Measurements from ENCODE around the gene SCYGR7. TPM values are rescaled to one million over a fixed set of nuclear protein-coding genes. Genes with fewer than 3 reads are reported as not detected.
A peak's percentile ranks its signal among the peaks of the same experiment; 100 is the strongest.

The SCYGR7 gene
- total and polyA plus RNA-seq, 2 donors (not counting 1 experiment from before 2014, with no cell fraction given), result not detected

DNA sequence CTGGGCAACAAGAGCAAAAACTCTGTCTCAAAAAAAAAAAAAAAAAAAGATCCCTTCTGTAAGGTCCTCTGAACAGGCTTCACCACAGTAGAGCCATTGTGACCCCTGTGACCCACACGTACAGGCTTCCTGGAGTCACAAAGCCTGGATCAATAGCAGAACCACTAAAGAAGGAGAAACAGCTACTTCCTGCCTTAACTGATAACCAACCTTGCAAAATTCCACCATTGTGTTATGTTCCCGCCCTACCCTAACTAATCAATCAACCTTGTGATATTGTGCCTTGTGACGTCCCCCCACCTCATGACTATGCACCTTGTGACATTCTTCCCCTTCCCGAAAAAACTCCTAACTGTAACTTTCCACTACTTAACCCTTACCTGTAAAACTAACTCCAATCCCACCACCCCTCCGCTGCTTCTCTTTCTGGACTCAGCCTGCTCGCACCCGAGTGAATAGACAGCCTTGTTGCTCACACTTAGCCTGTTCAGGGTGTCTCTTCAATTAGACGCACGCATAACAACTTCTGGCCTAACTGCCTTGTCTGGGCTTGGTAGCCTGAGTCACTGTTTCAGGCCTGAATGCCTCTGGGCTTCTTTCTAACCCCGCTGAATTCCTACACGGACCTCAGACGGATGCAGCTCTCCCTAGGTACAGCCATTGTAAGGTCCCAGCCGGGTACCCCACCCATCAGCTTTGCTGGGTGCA is 31.4 kb downstream of the SCYGR7 start:
- H3K4me2 ChIP-seq (ENCODE audit: extremely low read depth, insufficient read depth, low read length), result no peak overlapping the region
- no peak overlapping the region for H2AFZ ChIP-seq (ENCODE audit: low read length)
- H3K27ac ChIP-seq (ENCODE audit: insufficient read depth, low read length), result no peak overlapping the region
- peak in 1 of 2 donors; percentile 56 for DNase-seq (ENCODE audit: low read depth in 2 of 2)
- H4K20me1 ChIP-seq (ENCODE audit: control insufficient read depth, extremely low read depth, insufficient read depth, low read length), result no peaks in the 10 kb centered on the region
- no peak overlapping the region for H3K4me3 ChIP-seq (replicated peaks in 1 of 4; ENCODE audit: control extremely low read depth in 1 of 4, insufficient read depth in 1 of 4, low read depth in 3 of 4, low read length in 4 of 4)
- H3K4me1 ChIP-seq (ENCODE audit: control insufficient read depth, extremely low read depth, insufficient read depth, low read length), result no peaks in the 10 kb centered on the region
- TF ChIP-seq, protein P1, sequence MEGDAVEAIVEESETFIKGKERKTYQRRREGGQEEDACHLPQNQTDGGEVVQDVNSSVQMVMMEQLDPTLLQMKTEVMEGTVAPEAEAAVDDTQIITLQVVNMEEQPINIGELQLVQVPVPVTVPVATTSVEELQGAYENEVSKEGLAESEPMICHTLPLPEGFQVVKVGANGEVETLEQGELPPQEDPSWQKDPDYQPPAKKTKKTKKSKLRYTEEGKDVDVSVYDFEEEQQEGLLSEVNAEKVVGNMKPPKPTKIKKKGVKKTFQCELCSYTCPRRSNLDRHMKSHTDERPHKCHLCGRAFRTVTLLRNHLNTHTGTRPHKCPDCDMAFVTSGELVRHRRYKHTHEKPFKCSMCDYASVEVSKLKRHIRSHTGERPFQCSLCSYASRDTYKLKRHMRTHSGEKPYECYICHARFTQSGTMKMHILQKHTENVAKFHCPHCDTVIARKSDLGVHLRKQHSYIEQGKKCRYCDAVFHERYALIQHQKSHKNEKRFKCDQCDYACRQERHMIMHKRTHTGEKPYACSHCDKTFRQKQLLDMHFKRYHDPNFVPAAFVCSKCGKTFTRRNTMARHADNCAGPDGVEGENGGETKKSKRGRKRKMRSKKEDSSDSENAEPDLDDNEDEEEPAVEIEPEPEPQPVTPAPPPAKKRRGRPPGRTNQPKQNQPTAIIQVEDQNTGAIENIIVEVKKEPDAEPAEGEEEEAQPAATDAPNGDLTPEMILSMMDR (conservative IDR thresholded peaks at IDR 0.05 in 1 of 2, IDR thresholded peaks at IDR 0.05 in 1 of 2; ENCODE audit: low read depth in 1 of 2, low read length in 2 of 2), result no peak
- TF ChIP-seq EZH2 (IDR thresholded peaks at IDR 0.05; ENCODE audit: low read length, missing control alignments), result no peak
- H3K9ac ChIP-seq (ENCODE audit: insufficient read depth, low read length), result no peak overlapping the region
- H3K27me3 ChIP-seq (ENCODE audit: control insufficient read depth, insufficient read depth, low read length), result no peaks in the 10 kb centered on the region
- H3K9me3 ChIP-seq (ENCODE audit: control insufficient read depth, insufficient read depth, low read depth, low read length), result no peaks in the 10 kb centered on the region
- H3K79me2 ChIP-seq (ENCODE audit: control insufficient read depth, insufficient read depth, low read length), result no peaks in the 10 kb centered on the region
- no peaks in the 10 kb centered on the region for H3K36me3 ChIP-seq (ENCODE audit: control insufficient read depth, insufficient read depth, low read length)

DNA sequence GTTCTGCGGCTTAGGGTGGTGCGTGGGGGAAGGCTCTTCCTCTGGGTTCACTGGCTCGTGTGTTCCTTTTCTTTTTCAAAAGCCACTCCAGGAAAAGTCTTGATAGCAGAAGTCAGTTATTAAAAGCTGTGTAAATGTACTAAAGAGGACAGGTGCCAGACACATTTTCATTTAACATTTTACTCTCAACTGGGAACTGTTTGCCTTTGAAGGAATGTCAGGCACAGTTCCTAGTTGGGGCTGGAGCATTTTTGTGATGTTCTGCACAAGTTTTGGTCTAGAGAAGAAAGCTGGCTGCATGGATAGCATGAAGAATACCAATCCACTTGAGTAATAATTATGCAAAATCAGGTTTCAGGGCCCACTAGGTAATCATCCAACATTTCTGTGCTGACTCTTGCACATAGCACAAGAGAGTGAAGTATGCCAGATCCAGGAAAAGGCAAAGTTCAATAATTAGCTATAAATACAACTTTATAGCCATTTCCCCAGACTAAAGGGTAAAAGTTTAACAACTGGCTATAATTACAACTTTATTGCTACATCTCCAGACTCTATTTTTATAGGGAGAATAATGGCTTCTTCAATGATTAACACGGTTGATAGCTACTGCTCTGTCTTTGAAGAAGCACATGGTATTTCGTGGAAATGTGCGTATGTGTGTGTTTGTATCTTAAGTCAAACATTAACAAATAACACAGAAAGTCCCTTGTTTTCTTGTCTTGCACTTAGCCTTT is 33.8 kb downstream of the SCYGR7 start:
- Histone ChIP-seq H3K79me2 (ENCODE audit: control insufficient read depth, insufficient read depth, low read length) (no peaks in the 10 kb centered on the region), H2AFZ (ENCODE audit: low read length) (no peak overlapping the region), H3K27ac (ENCODE audit: insufficient read depth, low read length) (no peak overlapping the region), H3K4me1 (ENCODE audit: control insufficient read depth, extremely low read depth, insufficient read depth, low read length) (no peaks in the 10 kb centered on the region), H3K9ac (ENCODE audit: insufficient read depth, low read length) (no peak overlapping the region), H3K36me3 (ENCODE audit: control insufficient read depth, insufficient read depth, low read length) (no peaks in the 10 kb centered on the region), H3K9me3 (ENCODE audit: control insufficient read depth, insufficient read depth, low read depth, low read length) (no peaks in the 10 kb centered on the region), H3K27me3 (ENCODE audit: control insufficient read depth, insufficient read depth, low read length) (no peaks in the 10 kb centered on the region), H3K4me3 (replicated peaks in 1 of 4; ENCODE audit: control extremely low read depth in 1 of 4, insufficient read depth in 1 of 4, low read depth in 3 of 4, low read length in 4 of 4) (no peak overlapping the region), H3K4me2 (ENCODE audit: extremely low read depth, insufficient read depth, low read length) (no peak overlapping the region), H4K20me1 (ENCODE audit: control insufficient read depth, extremely low read depth, insufficient read depth, low read length) (no peaks in the 10 kb centered on the region)
- DNase-seq (ENCODE audit: low read depth in 2 of 2), result peak in 1 of 2 donors; percentile 39
- no peak for TF ChIP-seq EZH2 (IDR thresholded peaks at IDR 0.05; ENCODE audit: low read length, missing control alignments)
- TF ChIP-seq, protein P1 (conservative IDR thresholded peaks at IDR 0.05 in 1 of 2, IDR thresholded peaks at IDR 0.05 in 1 of 2; ENCODE audit: low read depth in 1 of 2, low read length in 2 of 2), result no peak

- Histone ChIP-seq H3K4me3 (replicated peaks in 1 of 4; ENCODE audit: control extremely low read depth in 1 of 4, insufficient read depth in 1 of 4, low read depth in 3 of 4, low read length in 4 of 4) (no peak overlapping the region), H3K9ac (ENCODE audit: insufficient read depth, low read length) (no peak overlapping the region), H4K20me1 (ENCODE audit: control insufficient read depth, extremely low read depth, insufficient read depth, low read length) (no peaks in the 10 kb centered on the region), H3K36me3 (ENCODE audit: control insufficient read depth, insufficient read depth, low read length) (no peaks in the 10 kb centered on the region), H3K27ac (ENCODE audit: insufficient read depth, low read length) (no peak overlapping the region), H3K4me2 (ENCODE audit: extremely low read depth, insufficient read depth, low read length) (peak overlapping the region; percentile 16), H3K79me2 (ENCODE audit: control insufficient read depth, insufficient read depth, low read length) (no peaks in the 10 kb centered on the region), H3K4me1 (ENCODE audit: control insufficient read depth, extremely low read depth, insufficient read depth, low read length) (no peaks in the 10 kb centered on the region), H3K9me3 (ENCODE audit: control insufficient read depth, insufficient read depth, low read depth, low read length) (no peaks in the 10 kb centered on the region), H3K27me3 (ENCODE audit: control insufficient read depth, insufficient read depth, low read length) (no peaks in the 10 kb centered on the region), H2AFZ (ENCODE audit: low read length) (no peak overlapping the region)
- TF ChIP-seq, protein P1 (conservative IDR thresholded peaks at IDR 0.05 in 1 of 2, IDR thresholded peaks at IDR 0.05 in 1 of 2; ENCODE audit: low read depth in 1 of 2, low read length in 2 of 2), result no peak
- TF ChIP-seq EZH2 (IDR thresholded peaks at IDR 0.05; ENCODE audit: low read length, missing control alignments), result no peak
- DNase-seq (ENCODE audit: low read depth in 2 of 2), result peak in 1 of 2 donors; percentile 25
Measured at GRCh38 chr2:227765788-227766372, 37.7 kb downstream of the SCYGR7 start.
